GM19397 (cell line): Measurements from ENCODE around the gene BEND6.

Experiments
- ATAC-seq: cut with Tn5 transposase; IDR thresholded peaks from one replicate; pipeline ENCODE4 v1.9.1; 2021; ENCODE audit warnings: mild to moderate bottlenecking, moderate library complexity; ENCODE audit not compliant: unreplicated experiment

Gene BEND6

DNA sequence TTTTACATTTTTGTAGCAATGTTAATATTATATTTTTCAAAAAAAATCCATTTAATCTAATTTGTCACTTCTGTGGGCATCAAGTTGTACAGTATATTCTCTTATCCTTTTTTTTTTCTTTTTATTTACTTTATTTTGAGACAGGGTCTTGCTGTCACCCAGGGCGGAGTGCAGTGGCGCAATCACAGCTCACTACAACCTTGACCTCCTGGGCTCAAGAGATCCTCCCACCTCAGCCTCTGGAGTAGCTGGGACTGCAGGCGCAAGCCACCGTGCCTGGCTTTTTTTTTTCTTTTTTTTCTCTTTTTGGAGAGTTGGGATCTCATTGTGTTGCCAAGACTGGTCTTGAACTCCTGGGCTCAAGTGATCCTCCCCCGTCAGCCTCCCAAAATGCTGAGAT lies 14.4 kb upstream of the BEND6 start:
- no peak for ATAC-seq

DNA sequence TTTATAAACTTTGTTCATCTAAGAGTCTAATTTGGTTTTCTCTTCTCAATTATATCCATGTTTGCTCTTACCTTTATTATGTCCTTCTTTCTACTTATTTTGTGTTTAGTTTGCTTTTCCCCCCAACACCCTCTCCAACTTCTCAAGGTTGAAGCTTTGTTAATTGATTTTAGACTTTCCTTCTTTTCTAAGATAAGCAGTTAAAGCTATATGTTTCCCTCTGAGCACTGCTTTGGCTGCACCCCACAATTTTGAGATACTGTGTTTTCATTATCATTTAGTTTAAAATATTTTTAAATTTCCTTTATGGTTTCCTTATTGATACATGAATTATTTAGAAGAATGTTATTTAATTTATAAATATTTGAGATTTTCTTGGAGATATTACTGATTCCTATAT lies 13.9 kb upstream of the BEND6 start:
- ATAC-seq, result no peak

DNA sequence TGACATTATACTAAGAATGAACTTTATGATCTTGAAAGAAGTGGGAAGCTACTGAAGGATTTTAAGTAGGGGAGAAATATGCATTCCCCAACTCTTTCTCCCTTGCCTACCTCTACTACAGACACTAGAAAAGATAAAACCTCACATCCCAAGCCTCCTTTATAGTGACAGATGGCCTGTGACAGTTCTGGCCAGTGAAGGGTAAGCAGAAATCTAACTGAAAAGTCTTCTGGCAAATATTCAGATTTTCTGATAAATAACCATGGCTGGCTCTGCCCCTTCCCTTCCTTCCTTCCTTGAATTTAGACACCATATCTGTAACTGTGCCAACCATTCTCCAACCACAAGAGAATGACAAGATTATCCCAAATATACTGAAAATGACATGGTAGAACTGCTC lies 10.2 kb upstream of the BEND6 start:
- no peak for ATAC-seq

DNA sequence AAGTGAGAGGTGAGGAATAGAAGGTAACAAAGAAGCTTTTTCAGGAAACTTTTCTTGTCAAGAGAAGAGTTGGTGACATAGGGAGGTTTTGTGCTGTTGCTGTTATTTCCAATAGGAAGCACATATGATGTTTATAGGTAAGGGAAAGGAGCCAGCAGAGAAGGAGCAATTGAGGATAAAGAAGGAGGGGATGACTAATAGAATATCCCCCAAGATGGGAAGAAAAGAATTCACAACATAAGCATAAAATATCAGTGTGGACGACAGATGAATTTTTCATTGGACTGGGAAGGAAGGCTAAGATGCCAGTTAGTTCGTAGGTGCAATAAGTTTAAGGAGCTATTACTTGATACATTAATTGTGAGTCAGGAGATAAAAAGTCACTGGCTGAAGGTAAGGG lies 8.5 kb upstream of the BEND6 start:
- ATAC-seq, result no peak

DNA sequence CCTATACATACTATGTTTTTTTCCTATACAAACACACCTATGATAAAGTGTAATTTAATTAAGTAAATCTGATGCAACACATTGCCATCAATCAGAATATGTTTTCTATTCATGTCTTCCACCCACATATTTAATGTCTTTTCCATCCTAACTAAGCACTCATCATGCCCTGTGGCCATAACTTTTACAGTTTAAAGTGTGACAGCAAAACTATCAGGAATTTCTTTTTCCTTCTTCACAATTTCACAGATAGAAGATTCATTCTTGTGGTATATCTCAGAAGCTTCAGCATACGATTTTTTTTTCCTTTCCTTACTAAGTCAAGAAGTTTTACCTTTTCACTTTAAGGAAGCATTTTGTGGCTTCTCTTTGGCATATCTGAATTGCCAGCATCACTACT lies 7.0 kb upstream of the BEND6 start:
- ATAC-seq, result no peak

DNA sequence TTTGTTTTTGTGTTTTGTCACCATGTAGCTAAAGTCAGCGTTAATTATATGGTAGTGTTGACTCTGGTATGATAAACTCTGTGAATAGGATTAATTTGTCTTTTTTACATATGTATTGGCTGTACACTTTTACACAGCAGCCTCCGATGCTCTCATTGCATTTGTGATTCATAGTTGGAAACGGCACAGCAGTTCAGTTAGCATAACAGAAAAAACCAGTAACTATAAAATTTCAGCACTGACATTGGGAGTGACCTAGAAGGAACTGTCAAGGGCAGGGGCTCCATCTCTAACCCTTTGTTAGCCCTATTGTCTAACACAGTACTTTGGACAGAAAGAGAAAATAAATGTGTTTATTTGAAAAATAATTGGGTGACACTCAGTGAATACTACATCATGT lies 5.6 kb upstream of the BEND6 start:
- ATAC-seq, result no peak

DNA sequence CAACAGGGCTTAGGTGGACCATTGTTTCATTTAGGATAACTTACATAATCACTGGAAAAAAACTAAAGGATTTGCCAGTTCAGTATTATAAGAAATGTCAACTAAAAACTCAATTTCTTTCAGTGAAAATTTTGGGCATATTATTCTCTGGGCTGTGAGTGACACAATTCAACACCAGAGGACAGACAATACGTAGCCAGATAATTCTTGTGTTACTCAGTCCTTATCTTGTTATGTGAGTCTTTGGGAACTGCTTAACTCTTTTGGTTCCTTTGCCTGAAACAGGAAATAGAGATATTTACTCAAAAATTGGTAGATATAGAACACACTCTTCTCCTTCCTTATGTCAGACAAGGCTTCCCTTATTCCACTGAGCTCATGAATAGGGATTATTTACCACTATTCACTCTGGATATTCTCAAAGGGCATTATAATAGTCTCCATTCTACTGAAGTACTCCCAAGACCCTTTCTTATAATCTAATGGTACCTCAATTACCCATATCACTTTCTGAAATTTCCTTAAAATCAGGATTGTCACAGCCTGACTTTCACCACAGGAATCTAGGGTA lies 4.9 kb upstream of the BEND6 start:
- no peak for ATAC-seq

DNA sequence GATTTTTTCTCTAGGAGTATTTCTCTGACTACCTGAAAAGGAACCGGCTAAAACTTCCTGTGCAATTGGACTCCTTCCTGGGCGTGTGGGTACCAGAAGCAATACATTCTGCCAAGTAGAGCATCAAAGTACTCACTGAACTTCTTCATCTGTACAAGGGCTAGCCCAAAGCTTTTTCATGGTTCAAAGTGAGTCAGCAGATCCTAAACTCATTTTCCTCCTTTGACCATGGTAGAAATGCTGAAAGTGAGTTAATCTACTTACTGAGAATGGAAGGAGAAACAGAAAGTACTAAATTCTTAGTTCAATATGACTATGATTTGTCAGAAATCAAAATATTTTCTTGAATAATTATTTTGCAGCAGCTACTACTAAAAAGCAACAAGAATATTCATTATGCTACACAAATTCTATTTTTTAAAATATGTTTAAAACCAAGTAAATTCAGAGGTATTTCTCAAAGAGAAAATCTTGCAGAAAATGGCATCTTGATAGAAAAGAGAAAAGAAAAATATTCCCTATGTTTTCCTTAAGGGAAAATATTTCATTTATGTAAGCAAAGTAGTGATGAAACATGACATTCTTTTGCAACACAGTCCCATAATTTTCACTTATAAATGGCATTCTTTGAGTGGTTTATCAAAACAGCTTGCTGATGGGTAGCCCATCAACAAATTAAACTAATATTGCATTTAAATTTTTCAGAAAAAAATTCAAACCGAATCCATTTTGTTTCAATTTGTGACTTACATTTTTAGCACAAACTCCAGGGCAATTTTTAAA lies 3.7 kb upstream of the BEND6 start:
- ATAC-seq, result no peak

DNA sequence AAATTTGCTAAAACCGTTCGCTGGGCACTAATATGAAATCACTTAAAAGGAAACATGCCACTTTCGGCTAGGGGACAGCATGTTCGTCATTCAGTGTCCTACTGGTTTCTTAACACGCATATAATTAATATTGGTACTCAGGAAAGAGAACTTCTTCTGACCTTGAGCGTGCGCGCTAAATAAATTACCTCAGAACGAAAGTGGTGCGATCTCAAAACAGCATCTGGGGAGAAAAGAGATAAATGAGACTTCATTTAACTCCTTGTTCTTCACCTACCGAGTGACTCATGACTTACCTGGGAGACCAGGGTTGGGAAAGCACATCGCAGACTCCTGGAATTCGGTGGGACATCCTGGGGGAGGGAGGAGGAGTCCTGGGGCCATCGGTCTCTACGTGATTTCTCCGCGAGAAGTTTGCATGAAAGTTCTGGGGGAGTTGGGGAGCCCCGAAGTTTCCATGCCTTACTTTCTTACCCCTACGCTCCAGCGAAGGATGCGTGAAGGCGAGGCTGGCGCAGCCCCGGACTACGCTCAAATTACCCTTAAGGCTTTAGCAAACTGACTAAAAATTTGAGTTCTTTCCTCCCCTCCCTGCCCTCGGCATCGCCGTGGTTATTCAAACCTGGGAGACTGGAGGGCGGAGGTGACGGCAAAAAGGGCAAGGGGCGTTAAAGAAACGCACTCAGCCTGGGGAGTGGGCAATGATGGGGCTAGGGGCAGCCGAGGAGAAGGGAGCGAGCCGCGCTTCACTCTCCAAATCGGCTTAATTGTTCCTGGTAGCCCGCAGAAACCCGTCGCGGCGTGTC lies 1.1 kb upstream of the BEND6 start:
- ATAC-seq, result no peak

DNA sequence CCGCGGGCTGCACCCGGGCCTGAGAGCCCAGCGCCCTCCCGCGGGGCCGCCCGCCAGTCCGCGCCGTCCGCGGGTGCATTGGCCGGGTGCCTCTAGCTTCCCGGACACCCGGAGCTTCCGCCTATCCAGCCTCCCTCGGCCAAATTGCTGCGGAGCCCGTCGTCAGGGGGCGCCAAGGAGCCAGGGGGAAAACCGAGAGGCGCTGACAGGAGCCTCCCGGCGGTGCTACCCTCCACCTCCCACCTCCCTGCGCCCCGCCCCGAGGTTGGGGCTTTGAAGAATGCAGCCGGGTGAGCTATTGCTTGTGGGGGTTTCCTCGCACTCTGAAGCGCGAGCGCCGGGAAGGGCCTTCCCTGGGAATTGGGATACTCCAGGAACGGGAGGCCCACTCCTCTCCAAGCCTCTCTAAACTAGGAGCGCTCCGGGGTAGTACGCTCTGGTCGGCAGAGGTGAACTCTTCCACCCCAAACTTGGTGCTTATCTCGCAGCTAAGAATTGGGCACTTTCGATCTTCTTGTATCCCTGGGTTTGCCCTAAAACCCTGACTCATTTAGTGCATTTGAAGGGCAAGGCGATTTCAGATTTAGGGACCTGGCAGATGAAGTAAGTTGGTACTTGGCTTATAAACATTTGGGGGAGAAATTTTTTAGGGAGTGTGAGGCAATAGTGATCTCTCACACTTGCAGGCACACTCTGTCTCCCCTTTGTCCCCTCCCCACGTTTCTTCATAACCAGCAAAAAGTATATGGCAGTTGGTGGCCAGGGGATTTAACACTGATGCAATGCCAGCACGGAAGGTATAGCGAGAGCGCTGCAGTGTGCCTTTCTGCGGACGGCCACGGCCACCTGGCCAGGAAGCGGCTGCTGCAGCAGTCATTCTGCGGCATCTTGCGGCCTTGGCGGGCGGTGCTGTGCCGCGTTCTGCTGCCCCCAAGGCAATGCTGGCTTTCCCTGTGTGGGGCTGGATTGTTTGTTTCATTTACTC lies 556 bp downstream of the BEND6 start:
- peak; percentile 66 for ATAC-seq

DNA sequence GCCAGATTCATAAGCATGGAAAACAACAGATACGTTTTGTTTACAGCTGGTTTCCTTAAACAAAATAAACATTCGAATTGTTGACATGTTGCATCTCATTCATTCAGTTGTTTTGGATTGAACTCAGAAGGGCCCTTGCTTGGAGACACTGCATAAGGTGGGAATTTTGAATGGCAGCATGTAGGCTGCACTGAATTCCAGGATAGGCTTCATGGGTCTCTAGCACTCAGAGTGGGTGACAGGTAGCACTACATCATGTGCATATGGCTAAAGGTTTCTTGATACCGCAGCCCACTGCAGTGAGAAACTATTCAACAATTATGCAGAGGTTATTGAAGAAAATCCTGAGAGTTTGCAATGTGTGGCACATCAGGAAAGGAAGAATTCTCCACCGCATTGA lies 1.6 kb downstream of the BEND6 start:
- no peak for ATAC-seq

DNA sequence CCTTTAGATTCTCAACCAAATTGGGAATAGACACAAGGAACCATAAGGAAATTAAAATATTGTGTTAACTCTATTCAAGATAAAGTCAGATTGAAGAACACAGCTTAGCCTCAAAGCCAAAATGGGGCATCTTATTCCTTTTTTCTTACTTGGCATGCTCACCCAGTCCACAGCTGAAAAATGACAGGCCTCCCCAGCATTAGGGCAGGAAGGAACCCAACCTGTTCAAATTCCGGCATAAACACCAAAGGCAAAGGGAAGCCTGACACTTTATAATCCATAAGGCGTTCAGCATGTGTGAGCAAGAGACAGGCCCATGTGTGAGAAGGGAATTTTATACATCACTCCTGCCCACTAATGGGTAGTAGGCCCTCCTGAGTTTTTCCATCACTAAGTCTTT lies 2.9 kb downstream of the BEND6 start:
- ATAC-seq, result no peak

DNA sequence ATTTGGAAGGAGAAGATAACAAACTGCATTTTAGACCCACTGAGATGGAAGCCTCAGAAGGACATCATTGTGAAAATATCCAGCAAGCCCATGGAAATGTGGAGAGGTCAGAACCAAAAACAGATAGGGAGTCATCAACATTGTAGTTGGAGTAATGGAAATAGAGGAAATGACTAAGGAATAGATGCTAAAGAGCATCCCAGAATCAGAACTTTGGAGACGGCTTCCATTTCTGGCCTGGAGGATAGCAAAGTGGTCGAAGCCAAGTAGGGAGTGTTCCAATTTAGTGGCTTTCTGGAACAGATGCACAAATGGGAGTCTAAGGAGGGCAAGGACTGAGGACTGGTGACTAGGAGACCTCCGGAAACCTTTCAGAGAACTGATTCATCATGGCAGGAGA lies 3.6 kb downstream of the BEND6 start:
- ATAC-seq, result no peak

DNA sequence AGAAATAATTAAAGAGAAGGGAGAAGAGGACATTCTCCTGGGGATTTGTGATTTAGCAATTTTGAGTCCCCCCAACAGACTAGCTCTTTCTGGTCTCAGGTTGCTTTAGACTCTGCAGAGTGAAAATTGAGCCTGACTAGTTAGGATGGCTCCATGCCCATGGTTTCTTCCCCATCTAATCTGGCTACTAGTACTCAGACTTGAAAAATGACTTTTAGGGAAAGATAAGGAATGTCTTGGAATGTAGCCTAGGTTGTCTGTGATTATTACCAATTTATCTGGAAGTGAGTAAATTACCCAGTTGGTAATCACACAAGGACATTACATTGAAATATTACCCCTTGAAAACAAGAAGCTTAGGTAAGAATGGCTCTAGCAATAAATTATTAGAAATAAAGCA lies 4.2 kb downstream of the BEND6 start:
- no peak for ATAC-seq

DNA sequence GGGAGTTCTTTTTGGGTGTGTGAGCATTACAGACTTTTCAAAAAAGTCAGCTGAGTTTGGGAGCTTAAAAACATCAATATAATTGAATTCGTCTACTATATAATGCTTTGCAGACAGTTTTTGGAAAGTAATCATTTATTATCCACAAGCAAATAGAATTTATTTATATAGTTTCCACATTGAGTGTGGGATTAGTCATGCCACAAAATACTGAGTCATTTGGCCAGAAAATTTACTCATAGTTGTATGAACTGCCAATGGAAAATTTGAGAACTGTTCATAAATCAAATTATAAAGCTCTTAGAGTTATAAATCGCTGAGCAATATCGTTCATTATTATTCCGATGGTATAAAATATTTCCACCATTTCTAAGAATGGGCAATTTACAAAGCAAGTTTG lies 5.0 kb downstream of the BEND6 start:
- ATAC-seq, result no peak

DNA sequence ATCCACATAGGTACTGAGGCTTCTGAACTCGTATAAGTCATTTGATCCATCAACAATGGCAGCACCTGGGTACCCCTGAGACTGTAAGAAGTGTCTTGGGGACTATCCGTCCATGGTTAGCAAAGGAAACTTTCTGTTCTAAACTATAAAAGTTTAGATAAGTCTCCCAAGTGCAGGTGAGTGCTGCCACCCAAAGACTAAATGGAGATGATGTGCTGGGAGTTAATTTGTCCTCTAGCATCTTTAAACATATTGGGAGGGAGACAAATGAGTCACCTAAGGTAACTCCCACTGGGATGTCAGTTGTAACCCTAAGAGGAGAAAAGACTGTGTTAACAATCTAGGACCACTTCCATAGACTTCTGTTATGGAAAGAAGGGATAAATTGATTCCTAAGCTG lies 6.2 kb downstream of the BEND6 start:
- ATAC-seq, result no peak

DNA sequence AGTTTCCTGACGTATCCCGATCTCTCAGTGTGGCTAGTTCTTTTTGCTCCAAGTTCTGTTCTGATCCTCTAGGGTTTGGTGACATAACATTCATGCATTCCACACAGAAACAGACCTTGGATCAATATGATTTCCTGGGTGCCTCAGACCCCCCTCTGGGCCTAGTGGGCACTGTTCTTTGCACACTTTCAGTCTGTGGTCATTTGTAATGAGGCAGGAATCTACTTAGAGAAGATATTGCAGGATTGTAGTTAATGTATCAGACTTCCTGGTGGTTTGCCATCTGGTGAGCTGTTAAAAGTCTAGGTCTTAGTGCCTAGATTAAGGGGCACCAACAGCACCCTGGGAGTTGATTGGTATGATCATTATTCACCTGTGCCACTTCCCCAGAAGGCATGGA lies 7.5 kb downstream of the BEND6 start:
- ATAC-seq, result no peak

DNA sequence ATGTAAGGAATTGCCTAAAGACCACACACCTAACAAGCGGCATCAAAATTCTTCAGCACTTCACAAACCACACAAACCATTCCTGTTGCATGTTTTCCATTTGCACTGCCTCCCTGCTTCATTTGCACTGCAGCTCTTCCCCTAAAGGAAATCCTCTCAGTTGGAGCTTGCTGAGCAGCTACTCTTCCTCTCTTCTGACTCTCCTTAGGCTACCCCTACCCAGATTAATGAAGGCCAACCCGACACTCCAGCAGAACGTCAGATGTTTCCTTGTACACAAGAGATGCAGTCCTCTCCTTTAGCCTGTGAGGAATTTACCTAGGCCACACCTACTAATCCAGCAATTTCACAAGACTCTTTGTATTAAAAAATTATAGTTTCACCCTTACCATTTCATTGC lies 8.1 kb downstream of the BEND6 start:
- ATAC-seq, result no peak

DNA sequence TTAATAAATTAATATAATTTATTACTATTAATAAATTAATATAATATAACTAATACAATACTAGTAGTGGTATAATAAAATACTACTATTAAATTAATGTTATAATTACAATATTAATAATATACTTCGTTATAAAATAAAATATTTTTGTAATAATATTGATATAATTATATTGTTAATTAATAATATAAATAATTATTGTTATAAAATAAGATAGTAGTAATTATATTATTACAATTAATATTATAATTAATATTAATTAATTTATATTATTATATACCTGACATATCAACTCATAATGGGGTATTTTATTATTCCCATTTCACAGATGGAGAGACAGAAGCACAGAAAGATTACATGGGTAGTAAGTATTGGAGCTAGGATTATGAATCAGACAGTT lies 8.9 kb downstream of the BEND6 start:
- ATAC-seq, result no peak

DNA sequence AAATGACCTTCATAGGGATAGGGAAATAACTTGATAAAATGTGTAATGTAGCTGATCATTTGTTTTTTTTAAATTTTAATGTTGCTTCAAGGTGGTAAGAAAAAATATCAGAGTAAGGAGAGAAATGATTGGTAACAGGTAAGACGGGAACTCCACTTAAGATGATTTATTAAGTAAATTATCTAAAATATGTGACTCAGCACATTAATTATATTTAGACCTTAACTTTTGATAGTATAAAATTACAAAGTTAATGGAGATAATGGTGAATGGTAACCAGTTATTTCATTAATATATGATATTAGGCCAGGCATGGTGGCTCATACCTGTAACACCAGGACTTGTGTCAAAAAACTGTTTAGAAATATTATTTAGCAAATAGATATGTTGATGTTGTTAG lies 10.2 kb downstream of the BEND6 start:
- ATAC-seq, result no peak

DNA sequence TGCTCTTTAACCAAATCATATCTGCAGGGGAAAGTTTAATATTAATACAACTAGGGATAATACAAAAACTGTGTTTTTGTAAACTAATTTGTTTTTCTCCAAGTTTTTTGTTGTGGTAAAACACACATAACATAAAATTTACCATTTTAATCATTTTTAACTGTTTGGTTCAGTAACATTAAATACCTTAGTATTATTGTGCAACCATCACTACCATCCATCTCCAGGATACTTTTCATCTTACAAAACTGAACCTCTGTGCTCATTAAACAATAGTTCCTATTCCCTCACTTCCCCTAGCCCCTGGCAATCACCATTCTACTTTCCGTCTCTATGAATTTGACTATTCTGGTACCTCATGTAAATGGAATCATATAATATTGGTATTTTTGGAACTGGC lies 15.9 kb downstream of the BEND6 start:
- no peak for ATAC-seq
